GM12801 (cell line): Measurements from ENCODE around the gene TIMELESS.

ENCODE experiments used
- CTCF ChIP-seq: IDR thresholded peaks from one replicate; pipeline ENCODE4 v1.5.1; 2011; ENCODE audit warnings: control low read depth; ENCODE audit not compliant: insufficient read length; ENCODE audit errors: extremely low read depth

Gene TIMELESS

GRCh38 chr12:56437430-56438176, 11.6 kb downstream of the TIMELESS start:
- TF ChIP-seq CTCF = no peak

- TF ChIP-seq CTCF = no peak
Observed at GRCh38 chr12:56434828-56435227, 14.4 kb downstream of the TIMELESS start.

GRCh38 chr12:56431850-56432249, 17.4 kb downstream of the TIMELESS start:
- TF ChIP-seq CTCF = no peak

- no peak for TF ChIP-seq CTCF
Observed at GRCh38 chr12:56431288-56431687, 17.9 kb downstream of the TIMELESS start.

- no peak for TF ChIP-seq CTCF
Observed at GRCh38 chr12:56425940-56426438, 23.2 kb downstream of the TIMELESS start.

GRCh38 chr12:56425193-56425592, 24.0 kb downstream of the TIMELESS start:
- TF ChIP-seq CTCF = no peak

GRCh38 chr12:56420411-56420810, 28.8 kb downstream of the TIMELESS start:
- no peak for TF ChIP-seq CTCF

GRCh38 chr12:56417739-56418138, 31.5 kb downstream of the TIMELESS start:
- TF ChIP-seq CTCF = no peak
